C4-2B (cell line): Measurements from ENCODE around the gene PLA2G3.
A peak's percentile ranks its signal among the peaks of the same experiment; 100 is the strongest.

Experiments used
- H3K27ac ChIP-seq: fragments of 450-650 bp; 2 replicates; pipeline ENCODE4 v1.5.1; 2017
- CTCF ChIP-seq: fragments of 450-650 bp; conservative IDR thresholded peaks from 2 replicates; pipeline ENCODE4 v1.5.1; 2017; ENCODE audit warnings: mild to moderate bottlenecking
- ZFX ChIP-seq: fragments of 450-650 bp; IDR thresholded peaks from 2 replicates; pipeline ENCODE4 v1.6.1; 2017

Gene PLA2G3

DNA sequence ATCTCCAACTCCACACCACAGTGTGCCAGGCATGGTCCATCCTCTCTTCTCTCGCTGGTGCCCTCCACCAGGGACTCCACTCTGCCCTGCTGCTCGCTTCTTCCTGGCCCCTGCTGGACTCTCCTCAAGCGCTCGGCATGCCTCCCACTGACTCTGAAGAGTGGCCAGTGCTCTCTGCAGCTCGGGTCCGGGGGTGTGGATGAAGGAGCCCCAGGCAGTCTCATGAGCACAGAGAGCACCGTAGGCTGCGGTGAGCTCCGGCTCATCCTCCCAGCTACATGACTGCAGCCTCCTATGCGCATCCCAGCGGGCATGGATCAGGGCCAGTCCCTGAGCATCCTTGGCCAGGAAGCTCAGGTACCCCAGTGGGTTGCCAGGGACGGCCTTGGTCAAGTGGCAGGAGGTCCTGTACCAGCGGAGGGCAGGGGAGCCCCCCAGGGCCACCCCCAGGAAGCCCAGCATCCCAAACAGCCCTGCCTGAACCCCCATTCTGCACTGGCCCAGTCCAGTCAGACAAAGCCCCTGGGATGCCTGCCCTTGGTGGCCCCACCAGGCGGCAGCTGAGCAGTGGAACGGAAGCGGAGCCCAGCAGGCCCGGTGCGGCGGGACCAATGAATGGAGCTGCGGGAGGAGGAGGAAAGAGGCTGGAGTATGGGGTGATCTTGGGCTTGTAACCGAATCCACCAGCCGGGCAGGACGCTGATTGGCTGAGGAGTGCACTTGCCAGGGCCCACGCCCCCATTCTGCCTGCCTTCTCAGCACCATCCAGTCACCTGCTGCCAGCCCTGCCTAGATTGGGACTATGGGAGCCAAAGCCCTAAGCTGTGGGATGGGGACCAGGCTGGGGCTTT, at the start of gene PLA2G3:
TSS of gene PLA2G3 (minus strand) at position 643 of the 851 bp plus-strand sequence. CDS start at position 489, 154 bp downstream.
- H3K27ac ChIP-seq = peak within 1 kb of the TSS; percentile 23
- TF ChIP-seq CTCF (no peak), ZFX (no peak)

- no peak overlapping the region for H3K27ac ChIP-seq
- TF ChIP-seq CTCF = no peak
- no peak for TF ChIP-seq ZFX
Measured at GRCh38 chr22:31187627-31188026, 47.3 kb upstream of the PLA2G3 start.

GRCh38 chr22:31185056-31185455, 44.7 kb upstream of the PLA2G3 start:
- no peak overlapping the region for H3K27ac ChIP-seq
- TF ChIP-seq CTCF (no peak), ZFX (no peak)

DNA sequence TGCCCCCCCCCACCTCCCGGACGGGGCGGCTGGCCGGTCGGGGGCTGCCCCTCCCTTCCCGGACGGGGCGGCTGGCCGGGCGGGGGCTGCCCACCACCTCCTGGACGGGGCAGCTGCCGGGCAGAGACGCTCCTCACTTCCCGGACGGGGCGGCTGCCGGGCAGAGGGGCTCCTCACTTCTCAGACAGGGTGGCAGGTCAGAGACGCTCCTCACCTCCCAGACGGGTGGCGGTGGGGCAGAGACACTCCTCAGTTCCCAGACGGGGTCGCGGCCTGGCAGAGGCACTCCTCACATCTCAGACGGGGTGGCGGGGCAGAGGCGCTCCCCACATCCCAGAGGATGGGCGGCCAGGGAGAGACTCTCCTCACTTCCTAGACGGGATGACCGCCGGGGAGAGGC, 43.7 kb upstream of the PLA2G3 start:
- no peak for TF ChIP-seq CTCF
- no peak for TF ChIP-seq ZFX
- no peak overlapping the region for H3K27ac ChIP-seq

- peak overlapping the region; percentile 92 for H3K27ac ChIP-seq
- TF ChIP-seq CTCF = no peak
- TF ChIP-seq ZFX = peak; percentile 48; the same call in 1 of the 2 replicates
Measured at GRCh38 chr22:31179345-31179744, 39.0 kb upstream of the PLA2G3 start.

GRCh38 chr22:31178859-31179258, 38.6 kb upstream of the PLA2G3 start:
- no peak for TF ChIP-seq ZFX
- H3K27ac ChIP-seq = peak overlapping the region; percentile 92

GRCh38 chr22:31177420-31178162, 37.3 kb upstream of the PLA2G3 start:
- TF ChIP-seq CTCF = no peak
- no peak for TF ChIP-seq ZFX
- H3K27ac ChIP-seq = no peak overlapping the region
